Astrocyte (in vitro differentiated cells and primary cell): ENCODE measurements around the gene DNER. TPM values are rescaled to one million over a fixed set of nuclear protein-coding genes. Genes with fewer than 3 reads are reported as not detected.
"Not testable (repeated sequence)": the region's sequence is repeated elsewhere in the genome, so short reads cannot be mapped to it uniquely, and the experiment has no call there.

Experiments used
- DNase-seq: peaks from one replicate; pipeline ENCODE4 v3.0.0-alpha.2; 2010; ENCODE audit warnings: low read depth
- FAIRE-seq: peaks from 2 replicates; lab custom pipeline; 2011; peaks lifted over from hg19 to GRCh38; lab: Jason Lieb, UNC
- H2AFZ ChIP-seq: 2 replicates; pipeline ENCODE4 v1.6.0; 2012; ENCODE audit warnings: low read depth, low read length, inconsistent platforms
- H3K27ac ChIP-seq: 2 replicates; pipeline ENCODE4 v1.5.1; 2011; ENCODE audit warnings: low read depth, low read length, inconsistent platforms
- H3K27me3 ChIP-seq: 2 replicates; pipeline ENCODE4 v1.6.0; 2011; ENCODE audit warnings: low read length, inconsistent platforms; ENCODE audit not compliant: insufficient read depth
- H3K36me3 ChIP-seq: 2 replicates; pipeline ENCODE4 v1.5.1; 2011; ENCODE audit warnings: low read length, inconsistent platforms; ENCODE audit not compliant: insufficient read depth
- H3K4me1 ChIP-seq: 2 replicates; pipeline ENCODE4 v1.5.1; 2011; ENCODE audit warnings: low read length, inconsistent platforms; ENCODE audit not compliant: insufficient read depth
- H3K4me2 ChIP-seq: 2 replicates; pipeline ENCODE4 v1.6.0; 2012; ENCODE audit warnings: low read length, inconsistent platforms
- H3K4me3 ChIP-seq: 2 replicates; pipeline ENCODE4 v1.5.1; 2011; ENCODE audit warnings: low read depth, mild to moderate bottlenecking, low read length, inconsistent platforms; ENCODE audit not compliant: insufficient read depth
- H3K79me2 ChIP-seq: 2 replicates; pipeline ENCODE4 v1.6.0; 2012; ENCODE audit warnings: mild to moderate bottlenecking, low read length, inconsistent platforms; ENCODE audit not compliant: insufficient read depth
- H3K9ac ChIP-seq: 2 replicates; pipeline ENCODE4 v1.6.0; 2012; ENCODE audit warnings: mild to moderate bottlenecking, low read length, inconsistent platforms
- H3K9me3 ChIP-seq: 2 replicates; pipeline ENCODE4 v1.5.1; 2012; ENCODE audit warnings: low read depth, mild to moderate bottlenecking, low read length, inconsistent platforms; ENCODE audit not compliant: insufficient read depth
- H4K20me1 ChIP-seq: 2 replicates; pipeline ENCODE4 v1.6.0; 2012; ENCODE audit warnings: low read length, inconsistent platforms; ENCODE audit not compliant: insufficient read depth
- H3K27ac Mint-ChIP-seq: one replicate; pipeline ENCODE4 v1.8.0; 2021; ENCODE audit warnings: mild to moderate bottlenecking, mixed read lengths; ENCODE audit not compliant: unreplicated experiment
- H3K27me3 Mint-ChIP-seq: one replicate; pipeline ENCODE4 v1.8.0; 2021; ENCODE audit warnings: low read depth, mixed read lengths; ENCODE audit not compliant: unreplicated experiment
- H3K36me3 Mint-ChIP-seq: one replicate; pipeline ENCODE4 v1.8.0; 2021; ENCODE audit warnings: low read depth, mixed read lengths; ENCODE audit not compliant: unreplicated experiment
- H3K4me1 Mint-ChIP-seq: one replicate; pipeline ENCODE4 v1.8.0; 2021; ENCODE audit warnings: low read depth, mixed read lengths; ENCODE audit not compliant: unreplicated experiment
- H3K4me3 Mint-ChIP-seq: one replicate; pipeline ENCODE4 v1.8.0; 2021; ENCODE audit warnings: mild to moderate bottlenecking, moderate library complexity, mixed read lengths; ENCODE audit not compliant: unreplicated experiment
- H3K9me3 Mint-ChIP-seq: one replicate; pipeline ENCODE4 v1.8.0; 2021; ENCODE audit warnings: mild to moderate bottlenecking, mixed read lengths; ENCODE audit not compliant: unreplicated experiment
- CTCF ChIP-seq: IDR thresholded peaks from 2 replicates; pipeline ENCODE4 v1.5.1; 2011; ENCODE audit warnings: low read depth, mild to moderate bottlenecking, inconsistent platforms, low read length, moderate library complexity; ENCODE audit not compliant: insufficient read depth
- EZH2 ChIP-seq: IDR thresholded peaks from 2 replicates; pipeline ENCODE4 v1.6.1; 2012; ENCODE audit warnings: mild to moderate bottlenecking, low read length, inconsistent platforms; ENCODE audit not compliant: insufficient read depth
- total RNA-seq: library from RNA; stranded (reverse); gene quantifications from 2 replicates; pipeline ENCODE4 v1.2.1, GENCODE V29; 2021

The DNER gene
- total RNA-seq, 1 donor from 2014 or later, result 1.0 TPM

- H3K27me3 Mint-ChIP-seq, result no peaks in the 10 kb centered on the region
- TF ChIP-seq EZH2 (no peak), CTCF (no peak)
- H3K4me3 Mint-ChIP-seq, result no peak overlapping the region
- no peaks in the 10 kb centered on the region for H4K20me1 ChIP-seq
- H3K36me3 ChIP-seq, result no peaks in the 10 kb centered on the region
- H3K4me1 Mint-ChIP-seq, result peaks cover 6% of the 10 kb centered on the region
- no peak overlapping the region for H2AFZ ChIP-seq
- H3K9me3 ChIP-seq, result no peaks in the 10 kb centered on the region
- H3K4me2 ChIP-seq, result no peak overlapping the region
- no peak overlapping the region for H3K9ac ChIP-seq
- H3K79me2 ChIP-seq, result no peaks in the 10 kb centered on the region
- DNase-seq (no peak), FAIRE-seq (no peak)
- H3K4me1 ChIP-seq, result no peaks in the 10 kb centered on the region
- no peaks in the 10 kb centered on the region for H3K27me3 ChIP-seq
- no peaks in the 10 kb centered on the region for H3K36me3 Mint-ChIP-seq
- no peak overlapping the region for H3K27ac ChIP-seq
- H3K27ac Mint-ChIP-seq, result no peak overlapping the region
- no peak overlapping the region for H3K4me3 ChIP-seq
- H3K9me3 Mint-ChIP-seq, result no peaks in the 10 kb centered on the region
Measured at GRCh38 chr2:229620759-229621158, 93.6 kb downstream of the DNER start.

- H3K27me3 Mint-ChIP-seq, result no peaks in the 10 kb centered on the region
- Histone ChIP-seq H3K4me2 (no peak overlapping the region), H2AFZ (no peak overlapping the region), H3K4me3 (no peak overlapping the region), H3K9ac (no peak overlapping the region), H3K9me3 (no peaks in the 10 kb centered on the region), H4K20me1 (no peaks in the 10 kb centered on the region), H3K27ac (no peak overlapping the region), H3K27me3 (no peaks in the 10 kb centered on the region), H3K36me3 (no peaks in the 10 kb centered on the region), H3K4me1 (no peaks in the 10 kb centered on the region), H3K79me2 (no peaks in the 10 kb centered on the region)
- no peak overlapping the region for H3K4me3 Mint-ChIP-seq
- H3K9me3 Mint-ChIP-seq, result no peaks in the 10 kb centered on the region
- no peak for DNase-seq
- H3K36me3 Mint-ChIP-seq, result no peaks in the 10 kb centered on the region
- TF ChIP-seq CTCF, result no peak
- H3K4me1 Mint-ChIP-seq, result peaks cover 6% of the 10 kb centered on the region
- FAIRE-seq, result no peak
- H3K27ac Mint-ChIP-seq, result no peak overlapping the region
Measured at GRCh38 chr2:229620289-229620688, 94.1 kb downstream of the DNER start.

- no peak overlapping the region for H2AFZ ChIP-seq
- H3K27me3 ChIP-seq, result no peaks in the 10 kb centered on the region
- TF ChIP-seq EZH2 (no peak), CTCF (no peak)
- Mint-ChIP-seq H3K27me3 (no peaks in the 10 kb centered on the region), H3K4me3 (no peak overlapping the region), H3K36me3 (no peaks in the 10 kb centered on the region), H3K9me3 (no peaks in the 10 kb centered on the region), H3K27ac (no peak overlapping the region), H3K4me1 (peaks cover 5% of the 10 kb centered on the region)
- no peaks in the 10 kb centered on the region for H3K36me3 ChIP-seq
- FAIRE-seq (no peak), DNase-seq (no peak)
- no peak overlapping the region for H3K27ac ChIP-seq
- no peaks in the 10 kb centered on the region for H3K9me3 ChIP-seq
- no peak overlapping the region for H3K4me3 ChIP-seq
- H3K4me1 ChIP-seq, result peaks cover 3% of the 10 kb centered on the region
- H4K20me1 ChIP-seq, result no peaks in the 10 kb centered on the region
- no peak overlapping the region for H3K9ac ChIP-seq
- H3K4me2 ChIP-seq, result no peak overlapping the region
- H3K79me2 ChIP-seq, result no peaks in the 10 kb centered on the region
Measured at GRCh38 chr2:229616433-229616832, 97.9 kb downstream of the DNER start.

GRCh38 chr2:229614021-229614420, 100.3 kb downstream of the DNER start:
- not testable (repeated sequence) for H3K4me3 ChIP-seq, H3K9me3 ChIP-seq, H3K4me3 Mint-ChIP-seq, FAIRE-seq, H3K27ac Mint-ChIP-seq, H3K9ac ChIP-seq, H3K27me3 Mint-ChIP-seq, H4K20me1 ChIP-seq, H3K4me2 ChIP-seq, H2AFZ ChIP-seq, H3K27me3 ChIP-seq, DNase-seq, H3K9me3 Mint-ChIP-seq, H3K27ac ChIP-seq, H3K36me3 Mint-ChIP-seq, H3K36me3 ChIP-seq, H3K79me2 ChIP-seq
- peaks cover 15% of the 10 kb centered on the region for H3K4me1 Mint-ChIP-seq
- peaks cover 11% of the 10 kb centered on the region for H3K4me1 ChIP-seq
